GM18861 (cell line): ENCODE results near the gene ITGA8.
"Not testable (repeated sequence)": the region's sequence is repeated elsewhere in the genome, so short reads cannot be mapped to it uniquely, and the experiment has no call there.

ENCODE experiments used
- ATAC-seq: cut with Tn5 transposase; IDR thresholded peaks from one replicate; pipeline ENCODE4 v1.9.1; 2021; ENCODE audit not compliant: unreplicated experiment

Gene ITGA8

DNA sequence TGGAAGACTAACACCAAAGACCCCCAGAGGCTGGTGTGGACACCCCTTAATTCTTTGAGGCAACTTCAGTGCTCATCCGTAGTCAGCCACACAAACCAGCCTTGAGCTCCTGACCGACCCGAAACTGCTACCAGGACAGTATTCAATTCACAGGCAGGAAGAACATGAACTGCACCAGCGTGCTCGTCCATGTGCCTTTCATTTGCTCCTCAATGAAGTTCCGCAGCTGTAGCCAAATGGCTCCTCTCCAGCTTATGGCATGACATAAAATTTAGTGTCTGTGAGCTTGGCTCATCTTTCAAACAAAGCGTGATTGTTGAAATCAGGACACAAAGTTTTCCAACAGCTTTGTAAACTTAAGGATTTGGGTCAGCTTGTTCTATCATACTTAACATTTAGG is 204.5 kb downstream of the ITGA8 start:
- no peak for ATAC-seq

DNA sequence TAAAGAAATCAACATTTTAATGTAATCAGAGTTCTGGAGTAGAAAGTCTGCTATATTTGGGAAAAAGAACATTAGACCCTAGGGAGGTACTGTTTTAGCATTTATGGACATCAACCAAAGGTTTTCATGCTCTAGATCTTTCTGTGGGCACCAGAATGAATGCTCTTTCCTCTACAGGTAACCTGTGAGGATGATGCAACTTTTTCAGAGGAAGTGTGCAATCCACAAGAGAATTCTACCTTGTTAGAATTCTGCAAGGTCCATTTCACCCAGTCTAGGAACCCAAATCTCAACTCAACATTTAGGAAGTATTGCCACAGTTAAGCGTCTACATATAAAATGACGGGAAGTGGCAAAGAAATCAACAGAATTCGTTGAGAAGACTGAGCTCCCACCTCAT is 208.8 kb downstream of the ITGA8 start:
- no peak for ATAC-seq

DNA sequence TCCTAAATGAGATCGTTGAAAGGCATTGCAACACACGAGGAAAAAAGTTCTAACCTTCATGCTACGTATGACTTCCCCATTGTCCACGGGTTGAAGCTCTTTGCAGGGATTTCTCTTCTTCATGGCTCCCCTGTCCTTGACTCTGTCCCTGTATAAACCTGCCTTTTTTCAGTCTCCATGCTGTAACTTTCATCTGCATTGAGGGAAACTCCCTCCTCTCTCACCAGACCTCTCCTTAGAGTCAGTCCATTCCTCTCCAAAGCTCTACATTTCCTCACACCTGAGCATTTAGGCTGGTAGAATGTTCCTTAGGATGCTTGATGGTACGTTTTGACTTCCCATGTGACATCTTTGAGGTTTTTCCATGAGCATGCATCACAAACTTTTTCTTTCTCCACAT is 214.4 kb downstream of the ITGA8 start:
- no peak for ATAC-seq

DNA sequence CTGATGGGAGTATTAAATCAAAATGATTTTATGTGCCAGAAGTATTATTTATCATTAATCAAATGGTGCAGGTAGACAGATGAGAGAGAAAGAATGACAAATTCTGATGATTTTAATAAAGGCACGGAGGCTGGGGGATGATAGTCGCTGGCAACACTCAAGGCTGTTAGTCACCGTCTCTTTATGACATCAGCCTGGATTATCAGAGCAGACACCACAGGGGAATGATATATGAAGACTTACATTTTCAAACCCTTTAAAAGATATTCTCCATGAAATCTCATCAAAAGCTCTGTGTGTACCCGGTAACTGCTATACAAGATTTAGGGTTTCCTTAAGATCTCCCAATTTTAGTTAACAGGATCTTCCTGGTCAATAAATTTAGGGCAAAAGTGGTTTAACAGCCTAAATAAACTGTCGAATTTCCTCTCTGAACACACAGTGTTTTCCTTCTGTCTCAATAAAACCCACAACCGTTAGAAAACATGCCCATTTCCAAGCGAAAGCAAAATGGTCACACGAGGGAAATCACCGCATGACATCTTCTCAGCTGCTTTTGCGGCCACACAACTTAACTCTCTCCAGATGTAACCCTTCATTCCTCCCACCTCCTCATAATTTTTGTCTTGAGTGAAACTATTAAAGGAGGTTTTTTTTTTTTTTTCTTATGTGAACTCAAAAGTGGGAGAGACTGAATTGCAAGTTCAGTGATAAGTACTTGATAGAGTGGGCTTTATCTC is 215.5 kb downstream of the ITGA8 start:
- no peak for ATAC-seq

DNA sequence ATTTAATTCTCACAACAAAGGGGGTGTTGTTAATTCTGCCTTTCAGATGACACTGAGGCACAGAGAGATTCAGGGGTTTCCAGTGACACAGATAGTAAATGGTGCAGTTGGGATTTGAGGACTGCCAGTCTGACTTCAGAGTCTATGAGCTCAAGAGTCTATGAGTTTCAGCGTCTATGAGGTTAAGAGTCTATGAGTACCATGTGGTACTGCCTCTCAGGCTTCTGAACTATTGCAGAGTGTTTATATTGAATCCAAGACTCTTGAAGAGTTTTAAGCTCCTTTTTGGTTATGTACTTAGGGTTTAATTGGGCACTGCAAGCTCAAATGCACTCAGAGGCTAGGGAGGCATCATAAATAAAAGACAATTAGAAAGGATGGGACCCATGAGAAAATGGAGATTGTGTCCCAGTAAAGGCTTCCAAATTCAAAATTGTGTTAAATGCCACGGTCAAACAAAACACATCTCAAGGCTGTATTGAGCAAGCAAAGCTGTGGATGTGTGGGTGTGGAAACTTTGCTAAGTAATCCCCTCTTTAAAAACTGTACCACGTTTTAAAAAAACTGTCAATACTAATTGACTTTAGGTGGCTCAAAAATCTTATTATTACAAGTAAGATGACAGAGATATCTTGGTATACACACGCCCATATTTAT is 224.7 kb downstream of the ITGA8 start:
- ATAC-seq = no peak

DNA sequence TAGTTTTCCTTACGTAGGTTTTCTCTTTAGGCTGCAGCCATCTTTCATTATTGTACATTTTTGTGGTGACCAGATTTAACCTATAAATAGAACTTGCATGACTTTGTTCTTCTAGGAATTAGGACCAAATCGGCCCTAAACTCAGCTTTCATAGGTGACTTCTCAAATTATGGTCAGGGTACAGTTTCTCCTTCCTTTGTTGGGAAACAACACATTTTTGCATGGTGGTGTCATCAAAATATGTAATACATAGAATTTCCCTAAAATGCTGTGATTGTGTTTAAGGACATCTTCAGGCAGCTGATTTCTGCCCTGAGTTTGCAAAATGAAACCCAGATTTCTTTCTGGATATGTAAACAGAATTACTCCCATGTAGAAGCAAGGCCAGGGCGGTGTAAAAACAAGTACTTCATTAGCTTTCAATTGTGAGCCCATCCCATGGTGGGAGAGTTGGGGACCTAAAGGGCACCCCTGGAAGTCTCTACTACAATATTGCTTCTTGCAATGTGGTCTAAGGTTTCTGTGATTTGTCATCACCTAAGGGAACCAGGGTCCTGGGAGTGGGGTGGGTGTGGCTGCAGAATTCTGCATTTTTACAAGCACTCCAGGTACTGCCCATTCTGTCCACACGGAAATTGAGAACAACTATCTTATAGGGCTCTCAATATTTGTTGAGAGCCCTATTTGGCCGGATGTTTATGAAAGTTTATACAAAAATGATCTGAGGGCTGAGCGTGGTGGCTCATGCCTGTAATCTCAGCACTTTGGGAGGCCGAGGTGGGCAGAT is 227.7 kb downstream of the ITGA8 start:
- ATAC-seq = no peak

DNA sequence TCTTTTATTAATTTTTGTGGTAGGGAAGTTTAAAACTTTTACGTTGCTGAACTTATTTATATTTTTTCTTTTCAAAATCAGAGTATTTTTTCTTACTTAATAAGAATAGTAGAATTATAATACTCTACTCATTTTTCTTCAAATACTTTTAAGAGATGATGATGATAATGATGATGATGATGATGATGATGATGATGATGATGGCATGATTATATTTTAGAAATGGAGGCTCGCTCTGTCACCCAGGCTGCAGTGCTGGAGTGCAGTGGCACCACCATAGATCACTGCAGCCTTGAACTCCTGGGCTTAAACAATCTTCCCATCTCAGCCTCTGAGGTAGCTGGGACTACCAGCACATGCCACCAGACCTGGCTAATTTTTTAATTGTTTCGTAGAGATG is 230.3 kb downstream of the ITGA8 start:
- ATAC-seq = no peak

DNA sequence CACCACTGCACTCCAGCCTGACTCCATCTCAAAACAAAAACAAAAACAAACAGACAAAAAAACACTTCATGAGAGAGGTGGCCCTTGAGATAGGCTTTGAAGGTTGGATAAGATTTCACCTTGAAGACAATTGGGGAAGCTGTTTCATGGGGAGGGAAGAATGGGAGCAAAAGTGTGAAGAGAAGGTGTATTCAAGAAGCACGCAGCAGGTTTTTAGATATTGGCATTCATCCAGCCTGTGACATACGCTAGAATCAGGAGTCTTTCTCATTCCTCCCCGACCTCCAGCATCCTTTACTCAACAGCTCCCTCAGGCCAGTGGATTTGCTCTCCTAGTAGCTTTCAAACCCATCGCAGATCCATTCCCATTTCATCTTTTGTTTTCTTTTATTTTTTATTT is 232.3 kb downstream of the ITGA8 start:
- ATAC-seq = no peak

DNA sequence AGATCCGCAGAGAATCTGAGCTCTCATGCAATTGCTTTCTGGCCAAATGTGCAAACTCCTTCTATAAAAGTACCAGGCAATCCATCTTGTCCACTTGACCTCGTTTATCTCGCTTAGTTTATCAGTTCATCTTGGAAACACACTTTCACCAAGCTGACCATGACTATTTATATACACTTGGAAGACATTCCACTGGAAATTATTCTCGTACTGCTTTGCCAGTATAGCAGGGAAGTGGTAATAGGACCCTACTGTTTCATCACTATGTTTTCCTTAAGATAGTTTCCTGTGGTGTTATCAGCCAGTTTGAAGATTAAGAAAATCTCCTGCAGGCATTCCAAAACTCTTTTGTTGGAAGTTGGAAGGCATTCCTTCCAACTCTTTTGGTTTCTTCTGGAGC is 233.3 kb downstream of the ITGA8 start:
- ATAC-seq = no peak

DNA sequence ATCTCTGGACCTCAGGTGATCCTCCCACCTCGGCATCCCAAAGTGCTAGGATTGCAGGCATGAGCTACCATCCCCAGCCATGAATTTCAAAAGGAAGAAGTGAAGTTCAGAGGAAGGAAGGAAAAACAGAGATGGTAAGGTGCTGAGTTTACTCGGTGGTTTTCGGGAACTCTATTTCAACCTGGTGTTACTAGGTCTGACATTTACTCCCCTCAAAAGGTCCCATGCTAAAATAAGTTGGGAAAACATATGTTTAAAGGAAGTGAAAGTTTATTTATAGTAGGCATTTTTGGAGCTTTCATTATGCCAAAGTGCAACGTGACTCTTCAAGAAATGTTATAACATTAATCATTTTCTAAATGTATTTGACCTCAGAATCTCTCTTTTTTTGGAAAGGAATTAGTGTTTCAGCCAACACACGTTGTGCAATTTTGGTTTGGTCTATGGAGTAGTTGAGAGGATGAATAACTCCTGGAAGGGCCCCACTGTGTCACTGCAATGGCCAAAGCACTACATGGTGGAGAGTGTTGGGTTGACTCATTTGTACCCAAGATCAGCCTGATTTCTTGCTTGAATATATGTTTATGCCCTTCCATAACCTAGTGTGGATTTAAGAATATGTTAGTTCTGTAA is 233.9 kb downstream of the ITGA8 start:
- no peak for ATAC-seq

DNA sequence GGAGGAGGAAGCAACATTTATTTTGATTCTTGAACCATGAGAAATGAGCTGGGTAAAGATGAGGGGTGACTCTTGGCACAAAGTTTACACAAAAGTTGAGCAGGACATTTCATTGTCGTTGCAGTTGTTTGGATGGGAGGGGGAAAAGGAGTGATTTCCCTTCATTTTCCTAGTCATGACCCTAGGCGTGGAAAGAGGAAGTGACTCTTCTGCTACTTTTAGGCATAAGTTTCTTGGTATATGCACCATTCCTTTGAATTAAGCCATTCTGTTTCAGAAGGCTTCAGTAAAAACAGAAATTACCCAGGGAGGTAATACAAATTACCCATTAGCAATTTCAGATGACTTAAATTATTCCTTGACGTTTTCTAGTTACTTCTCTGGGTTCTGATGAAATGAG is 234.7 kb downstream of the ITGA8 start:
- ATAC-seq = no peak

DNA sequence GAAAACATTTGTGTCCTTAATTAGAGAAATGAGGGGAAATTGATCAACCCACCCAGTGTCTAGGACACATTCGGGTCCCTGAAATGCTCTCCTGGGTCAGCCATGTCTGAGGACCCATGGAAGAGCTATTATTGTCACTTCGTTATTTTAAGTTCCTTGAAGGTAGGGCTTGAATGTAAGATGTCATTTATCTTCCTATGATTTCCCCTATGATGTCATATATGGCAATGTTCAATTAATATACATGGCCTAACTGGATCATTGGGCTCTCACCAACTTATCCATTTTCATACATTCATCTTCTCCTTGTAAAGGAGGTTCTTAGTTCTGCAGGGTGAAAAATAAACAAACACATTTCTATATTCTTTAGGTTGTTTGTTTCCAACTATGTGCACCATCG is 235.6 kb downstream of the ITGA8 start:
- no peak for ATAC-seq

DNA sequence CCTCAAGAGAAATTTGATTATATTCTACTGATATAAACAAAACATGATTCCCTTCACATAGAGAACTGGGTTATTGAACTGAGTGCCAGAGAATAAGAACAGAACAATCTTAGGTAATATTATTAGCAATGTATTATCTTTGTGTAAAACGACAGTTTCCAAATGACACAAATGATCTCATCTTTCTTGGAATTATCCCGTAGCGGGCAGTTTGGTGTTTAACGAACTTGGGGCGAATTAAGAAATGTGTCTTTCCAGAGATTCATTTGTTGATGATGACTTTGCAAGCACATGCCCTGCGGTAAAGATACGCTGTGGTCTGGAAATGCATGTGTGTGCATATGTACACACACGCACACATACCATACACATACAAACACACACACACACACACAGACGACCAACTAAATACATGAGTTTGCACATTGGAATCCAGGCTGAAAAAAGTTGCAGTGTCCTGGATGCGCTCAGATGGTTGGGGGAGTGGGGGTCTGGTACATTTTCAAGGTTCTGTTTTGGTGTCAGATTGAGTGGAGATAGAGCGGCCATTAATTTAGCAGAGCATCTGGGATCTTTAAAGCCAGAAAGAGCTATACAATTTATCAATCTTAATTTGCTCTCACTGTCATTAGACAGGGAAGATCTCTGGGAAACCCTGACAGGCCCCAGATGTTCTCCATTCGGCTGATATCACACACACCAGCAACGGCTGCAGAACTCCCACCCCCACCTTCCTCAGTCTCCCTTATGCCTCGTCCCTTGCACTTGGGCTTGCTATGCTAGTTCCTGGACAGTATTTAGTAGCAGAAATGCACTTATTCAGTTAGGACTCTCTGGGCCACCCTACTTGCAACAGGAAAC is 236.3 kb downstream of the ITGA8 start:
- no peak for ATAC-seq

DNA sequence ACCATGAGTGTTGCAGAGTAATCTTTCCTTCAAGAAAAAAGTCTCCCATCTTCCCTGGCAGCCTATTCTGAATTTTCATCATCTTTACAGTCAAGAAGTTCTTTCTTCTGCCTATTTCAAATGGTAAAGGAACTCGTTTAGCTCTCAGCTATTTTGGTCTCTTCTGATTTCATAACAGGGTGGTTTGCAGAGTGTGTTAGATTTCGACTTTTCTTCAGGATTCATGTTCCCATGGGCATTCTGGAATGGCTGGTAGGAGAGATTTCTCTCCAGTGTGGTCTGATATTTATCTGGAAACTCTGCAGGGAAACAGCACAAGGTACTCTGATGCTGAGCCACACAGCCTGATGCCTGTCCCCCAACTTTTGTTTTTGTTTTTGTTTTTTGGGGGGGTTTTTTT is 237.6 kb downstream of the ITGA8 start:
- ATAC-seq = no peak

DNA sequence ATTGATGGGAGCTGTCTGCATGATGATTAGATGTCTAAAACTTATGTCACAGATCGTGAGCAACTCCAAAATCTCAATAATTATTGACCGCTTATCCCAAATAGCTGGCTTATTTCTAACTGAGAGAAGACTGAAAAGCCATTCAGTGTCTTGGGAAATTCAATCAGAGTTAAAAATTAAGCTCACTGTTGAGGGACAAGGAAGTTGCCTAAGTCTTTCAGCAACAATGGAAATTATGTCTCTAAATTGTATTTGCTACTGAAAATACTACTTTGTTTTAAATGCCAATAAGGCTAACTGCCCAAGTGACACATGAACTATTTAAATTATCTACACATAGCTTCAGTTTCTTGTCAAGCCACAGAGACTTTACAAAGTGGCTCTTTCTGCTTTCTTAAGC is 240.8 kb downstream of the ITGA8 start:
- ATAC-seq = no peak

DNA sequence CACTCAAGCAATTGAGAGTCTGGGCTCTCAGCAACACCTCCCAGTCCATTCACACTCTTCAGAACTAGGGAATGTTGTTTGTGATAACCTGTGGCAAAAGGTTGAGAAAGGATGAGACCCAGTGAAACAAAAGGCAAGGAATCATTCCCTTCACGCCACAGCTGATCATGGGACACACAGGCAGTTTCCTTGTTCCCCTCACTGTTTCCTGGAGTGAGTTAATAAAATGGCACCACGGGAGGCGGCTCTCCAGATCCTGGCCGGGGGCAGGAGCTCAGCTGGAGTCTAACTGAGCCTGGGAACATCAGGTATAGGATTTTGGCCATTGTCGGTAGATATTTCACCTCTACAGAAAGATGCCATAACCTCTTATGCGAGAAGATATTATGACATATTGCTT is 241.3 kb downstream of the ITGA8 start:
- ATAC-seq = no peak

DNA sequence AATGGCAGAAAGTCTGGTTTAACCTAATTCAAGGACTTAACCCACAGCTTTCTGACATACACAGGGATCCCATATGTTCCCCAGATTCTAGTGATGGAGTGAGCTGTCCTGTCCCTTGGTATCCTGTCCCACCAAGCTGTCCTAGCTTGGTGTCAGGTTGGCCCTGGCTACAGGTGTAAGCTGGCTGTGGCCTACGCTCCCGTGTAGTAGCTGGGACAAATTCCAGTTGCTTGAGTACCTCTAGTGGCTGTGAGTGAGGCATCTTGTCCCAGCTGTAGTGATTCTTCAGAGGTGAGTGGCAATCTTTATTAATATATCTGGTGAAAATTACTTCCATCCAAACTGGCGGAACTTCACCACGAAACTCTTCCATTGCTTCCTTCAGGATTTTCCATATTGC is 243.4 kb downstream of the ITGA8 start:
- ATAC-seq = no peak

DNA sequence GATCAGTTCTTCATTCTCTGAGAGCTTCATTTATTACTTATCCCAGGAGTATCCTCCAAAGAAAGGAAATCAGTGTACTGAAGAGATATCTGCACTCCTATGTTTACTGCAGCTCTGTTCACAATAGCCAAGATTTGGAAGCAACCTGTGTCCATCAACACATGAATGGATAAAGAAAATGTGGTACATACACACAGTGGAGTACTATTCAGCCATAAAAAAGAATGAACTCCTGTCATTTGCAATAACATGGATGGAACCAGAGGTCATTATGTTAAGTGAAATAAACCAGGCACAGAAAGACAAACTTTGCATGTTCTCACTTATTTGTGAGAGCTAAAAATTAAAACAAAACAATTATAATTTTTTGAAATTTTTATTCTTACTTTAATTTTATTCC is 244.3 kb downstream of the ITGA8 start:
- not testable (repeated sequence) for ATAC-seq

DNA sequence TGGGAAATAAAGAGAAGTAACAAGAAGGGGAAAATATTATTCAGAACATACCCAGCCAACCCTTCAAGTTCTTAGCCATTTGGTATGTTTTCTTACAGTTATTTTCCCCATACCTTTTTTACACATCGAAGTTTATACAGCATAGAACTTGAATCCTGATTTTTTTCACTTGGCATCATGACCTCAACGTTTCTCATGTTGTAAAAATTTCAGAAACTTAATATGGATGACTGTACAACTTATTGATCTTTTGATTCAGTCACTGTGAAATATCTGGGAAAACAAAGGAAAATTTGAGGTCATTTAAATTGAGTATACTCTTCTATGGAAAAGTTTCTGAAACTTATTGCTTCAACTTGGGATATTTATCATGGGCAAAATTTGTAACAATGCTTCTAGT is 245.1 kb downstream of the ITGA8 start:
- ATAC-seq = no peak

DNA sequence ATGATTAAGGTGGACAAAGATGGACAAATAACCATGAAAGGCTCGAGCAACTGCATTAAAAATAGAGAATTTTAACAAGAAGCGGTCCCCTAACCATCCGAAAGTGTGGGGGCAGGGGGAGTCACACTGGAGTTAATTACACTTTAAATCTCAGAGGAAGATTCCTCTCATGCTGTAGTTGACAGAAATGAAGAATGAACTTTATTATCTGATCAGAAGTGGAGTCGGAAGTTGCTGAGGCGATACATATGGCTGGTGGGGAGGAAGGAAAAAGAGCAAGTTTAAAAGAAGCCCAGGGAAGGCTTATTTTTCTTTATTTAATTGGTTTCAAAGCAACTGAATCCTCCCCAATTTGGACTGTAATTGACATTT is 246.3 kb downstream of the ITGA8 start:
- no peak for ATAC-seq
